K562 (cell line): ENCODE measurements around the gene HDAC9.

ENCODE experiments used
- CC2D1A ChIP-seq: fragments of 450-650 bp; IDR thresholded peaks from 2 replicates; pipeline ENCODE4 v1.6.1; 2017; ENCODE audit warnings: mild to moderate bottlenecking
- CREB3L1 ChIP-seq: fragments of 450-650 bp; IDR thresholded peaks from 2 replicates; pipeline ENCODE4 v1.6.1; 2014; ENCODE audit warnings: low read depth, mild to moderate bottlenecking, moderate library complexity, borderline replicate concordance
- CTCF ChIP-seq, 3 experiments: IDR thresholded peaks in 2 of 3; conservative IDR thresholded peaks in 1 of 3; 2 replicates each; pipeline ENCODE4 v1.5.1; 2011 to 2012; ENCODE audit warnings: low read length in 3 of 3, mild to moderate bottlenecking in 3 of 3, control low read depth in 2 of 3, improper control_type of control experiment in 1 of 3, inconsistent platforms in 1 of 3, low read depth in 1 of 3, mixed read lengths in 1 of 3, moderate library complexity in 1 of 3; ENCODE audit not compliant: insufficient read depth in 2 of 3
- POLR2A ChIP-seq: fragments of 450-650 bp; conservative IDR thresholded peaks from 2 replicates; pipeline ENCODE4 v1.6.1; 2016
- RBBP5 ChIP-seq: fragments of 200-600 bp; sonication (generic); IDR thresholded peaks from 2 replicates; pipeline ENCODE4 v1.6.1; 2012; ENCODE audit warnings: borderline replicate concordance, mild to moderate bottlenecking, low read length, control low read depth, inconsistent platforms; ENCODE audit not compliant: insufficient read depth, poor library complexity, severe bottlenecking

- TF ChIP-seq CC2D1A = no peak
- TF ChIP-seq CTCF (IDR thresholded peaks at IDR 0.05 in 2 of 3, conservative IDR thresholded peaks at IDR 0.05 in 1 of 3; ENCODE audit: insufficient read depth in 2 of 3, low read depth in 1 of 3, low read length in 3 of 3) = no peak
- no peak for TF ChIP-seq RBBP5
- TF ChIP-seq CREB3L1 = no peak
- no peak for TF ChIP-seq POLR2A
These were observed 189.4 kb downstream of the HDAC9 start for GRCh38 chr7:18684916-18685315.
